OCI-LY3 (cell line): ENCODE measurements around the gene AFAP1.

ENCODE experiments used
- EZH2phosphoT487 ChIP-seq: fragments of 200-600 bp; shearing (Covaris generic); IDR thresholded peaks from 2 replicates; pipeline ENCODE4 v1.6.1; 2018; ENCODE audit warnings: antibody characterized with exemption, mixed run types, low read depth
- TF ChIP-seq, protein P1 (sequence below): fragments of 200-600, 300-600 bp; sonication (generic); IDR thresholded peaks from 2 replicates; pipeline ENCODE4 v1.5.1; 2014; ENCODE audit warnings: antibody characterized with exemption, low read length, low read depth

DNA sequence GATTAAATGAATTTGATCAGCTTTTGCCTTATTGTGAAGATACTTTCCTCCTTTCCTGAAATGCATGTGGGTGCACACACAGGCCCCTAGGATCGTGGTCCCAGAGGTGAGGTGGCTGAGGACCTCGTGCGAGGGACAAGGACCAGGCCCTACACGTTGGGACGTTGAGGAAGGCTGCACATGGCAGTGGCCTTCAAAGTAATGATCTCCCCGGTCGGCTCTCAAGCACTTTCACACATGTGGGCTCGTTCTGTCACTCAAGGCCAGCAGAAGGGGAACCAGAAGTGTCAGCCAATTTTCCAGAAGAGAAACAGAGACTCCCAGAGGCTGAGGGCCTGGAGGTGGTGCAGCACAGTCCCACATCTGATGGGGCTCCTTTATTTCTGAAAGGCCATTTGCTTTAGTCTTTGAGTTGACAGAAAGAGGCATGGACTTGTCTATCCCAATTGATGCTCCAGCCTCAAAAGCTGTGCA is 196.8 kb downstream of the AFAP1 start:
- TF ChIP-seq, protein P1, sequence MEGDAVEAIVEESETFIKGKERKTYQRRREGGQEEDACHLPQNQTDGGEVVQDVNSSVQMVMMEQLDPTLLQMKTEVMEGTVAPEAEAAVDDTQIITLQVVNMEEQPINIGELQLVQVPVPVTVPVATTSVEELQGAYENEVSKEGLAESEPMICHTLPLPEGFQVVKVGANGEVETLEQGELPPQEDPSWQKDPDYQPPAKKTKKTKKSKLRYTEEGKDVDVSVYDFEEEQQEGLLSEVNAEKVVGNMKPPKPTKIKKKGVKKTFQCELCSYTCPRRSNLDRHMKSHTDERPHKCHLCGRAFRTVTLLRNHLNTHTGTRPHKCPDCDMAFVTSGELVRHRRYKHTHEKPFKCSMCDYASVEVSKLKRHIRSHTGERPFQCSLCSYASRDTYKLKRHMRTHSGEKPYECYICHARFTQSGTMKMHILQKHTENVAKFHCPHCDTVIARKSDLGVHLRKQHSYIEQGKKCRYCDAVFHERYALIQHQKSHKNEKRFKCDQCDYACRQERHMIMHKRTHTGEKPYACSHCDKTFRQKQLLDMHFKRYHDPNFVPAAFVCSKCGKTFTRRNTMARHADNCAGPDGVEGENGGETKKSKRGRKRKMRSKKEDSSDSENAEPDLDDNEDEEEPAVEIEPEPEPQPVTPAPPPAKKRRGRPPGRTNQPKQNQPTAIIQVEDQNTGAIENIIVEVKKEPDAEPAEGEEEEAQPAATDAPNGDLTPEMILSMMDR, result no peak
- no peak for TF ChIP-seq EZH2phosphoT487
